ENCODE data around the gene NDUFS1.

- no peak; the same call in 1 of the 2 replicates for TF ChIP-seq RAD21 (IDR thresholded peaks at IDR 0.05; ENCODE audit: low read length)
- no peak for TF ChIP-seq SMC3 (IDR thresholded peaks at IDR 0.05; ENCODE audit: low read depth, low read length)
- peak; percentile 74; the same call in 1 of the 2 replicates for TF ChIP-seq POLR2A (IDR thresholded peaks at IDR 0.05; ENCODE audit: low read depth, low read length)
- TF ChIP-seq MXI1 (IDR thresholded peaks at IDR 0.05; ENCODE audit: borderline replicate concordance, low read depth, low read length), result no peak
- 0 out of 2 replicates have a peak, but pooled peaks have one; percentile 7 for TF ChIP-seq USF2 (IDR thresholded peaks at IDR 0.05; ENCODE audit: low read depth, low read length)
- TF ChIP-seq CTCF (conservative IDR thresholded peaks at IDR 0.05; ENCODE audit: low read depth, low read length), result peak; percentile 52
- TF ChIP-seq MAZ (IDR thresholded peaks at IDR 0.05; ENCODE audit: borderline replicate concordance, low read depth, low read length), result 0 out of 2 replicates have a peak, but pooled peaks have one; percentile 7
- TF ChIP-seq BHLHE40 (IDR thresholded peaks at IDR 0.05; ENCODE audit: low read depth, low read length), result no peak
- TF ChIP-seq RCOR1 (IDR thresholded peaks at IDR 0.05; ENCODE audit: insufficient replicate concordance, low read length), result no peak
- TF ChIP-seq CHD1 (IDR thresholded peaks at IDR 0.05; ENCODE audit: low read depth, low read length), result peak; percentile 97
- TF ChIP-seq ELK1 (IDR thresholded peaks at IDR 0.05; ENCODE audit: borderline replicate concordance, low read depth, low read length), result no peak
- TF ChIP-seq MAFK (IDR thresholded peaks at IDR 0.05; ENCODE audit: low read depth, low read length), result no peak
Measured at GRCh38 chr2:206085742-206086445, 73.3 kb downstream of the NDUFS1 start, which contains the start of gene INO80D.

All from IMR-90 (cell line).